Upper lobe of right lung (tissue), 1 donor: ENCODE measurements around the gene RPS27. TPM values are rescaled to one million over a fixed set of nuclear protein-coding genes. Genes with fewer than 3 reads are reported as not detected.

Experiments used
- ATAC-seq: fragments of 200-7000 bp; cut with Tn5 transposase; one replicate; pipeline ENCODE4 v1.9.1; 2020; ENCODE audit warnings: mild to moderate bottlenecking, moderate library complexity
- DNase-seq: peaks from one replicate; pipeline ENCODE4 v3.0.0-alpha.2; 2020
- H3K27ac ChIP-seq: fragments of 200-600 bp; one replicate; pipeline ENCODE4 v1.8.0; 2022
- H3K27me3 ChIP-seq: fragments of 200-600 bp; one replicate; pipeline ENCODE4 v1.8.0; 2022; ENCODE audit warnings: mild to moderate bottlenecking
- H3K36me3 ChIP-seq: fragments of 200-600 bp; one replicate; pipeline ENCODE4 v1.8.0; 2022
- H3K4me1 ChIP-seq: fragments of 200-600 bp; one replicate; pipeline ENCODE4 v1.8.0; 2022
- H3K4me3 ChIP-seq: fragments of 200-600 bp; one replicate; pipeline ENCODE4 v1.8.0; 2022; ENCODE audit warnings: mild to moderate bottlenecking
- H3K9me3 ChIP-seq: fragments of 200-600 bp; one replicate; pipeline ENCODE4 v1.8.0; 2022
- CTCF ChIP-seq: fragments of 200-600 bp; IDR thresholded peaks from one replicate; pipeline ENCODE4 v1.8.0; 2022; ENCODE audit warnings: antibody characterized with exemption
- intact Hi-C: fragments of 100-400 bp; cut with DNase I; formaldehyde crosslinking; loops from one replicate; pipeline ENCODE4 v1.11.0; 2022
- total RNA-seq: library from RNA; stranded (reverse); fragmentation: NEBNext Ultra II Directional; extraction: Animal tissue kit (Norgen Biotek cat#: 25700); gene quantifications from one replicate; pipeline ENCODE4 v1.2.1, GENCODE V29; 2021
- donor health status: DM: no; HTN: yes; CAD: no; lungs with severe emphysema.

RPS27 gene
- total RNA-seq, 1 donor from 2014 or later, result 1,693 TPM

- peak overlapping the region; percentile 88 for H3K4me3 ChIP-seq
- no peak for DNase-seq
- no peaks in the 10 kb centered on the region for H3K9me3 ChIP-seq
- peaks cover 25% of the 10 kb centered on the region for H3K36me3 ChIP-seq
- H3K27ac ChIP-seq, result peak overlapping the region; percentile 88
- no peak for TF ChIP-seq CTCF
- intact Hi-C loops, result no loop called here
- ATAC-seq, result no peak
- no peaks in the 10 kb centered on the region for H3K27me3 ChIP-seq
- H3K4me1 ChIP-seq, result peaks cover 57% of the 10 kb centered on the region
Observed at GRCh38 chr1:153958961-153959260, 31.7 kb upstream of the RPS27 start.

GRCh38 chr1:153959454-153959853 lies 31.1 kb upstream of the RPS27 start:
- Histone ChIP-seq H3K27ac (peak overlapping the region; percentile 88), H3K36me3 (peaks cover 19% of the 10 kb centered on the region), H3K9me3 (no peaks in the 10 kb centered on the region), H3K27me3 (no peaks in the 10 kb centered on the region), H3K4me1 (peaks cover 56% of the 10 kb centered on the region), H3K4me3 (no peak overlapping the region)
- intact Hi-C loops, result no loop called here
- no peak for DNase-seq
- no peak for TF ChIP-seq CTCF
- no peak for ATAC-seq

- peaks cover 49% of the 10 kb centered on the region for H3K4me1 ChIP-seq
- TF ChIP-seq CTCF, result no peak
- no peaks in the 10 kb centered on the region for H3K9me3 ChIP-seq
- no peaks in the 10 kb centered on the region for H3K27me3 ChIP-seq
- DNase-seq (no peak), ATAC-seq (no peak)
- H3K4me3 ChIP-seq, result no peak overlapping the region
- H3K27ac ChIP-seq, result peak overlapping the region; percentile 88
- intact Hi-C loops, result no loop called here
- H3K36me3 ChIP-seq, result peaks cover 14% of the 10 kb centered on the region
Observed at GRCh38 chr1:153960206-153960605, 30.4 kb upstream of the RPS27 start.

GRCh38 chr1:153961421-153961820 lies 29.1 kb upstream of the RPS27 start:
- intact Hi-C loops, result no loop called here
- no peak for ATAC-seq
- no peak for TF ChIP-seq CTCF
- peak overlapping the region; percentile 72 for H3K4me3 ChIP-seq
- H3K27me3 ChIP-seq, result no peaks in the 10 kb centered on the region
- H3K9me3 ChIP-seq, result no peaks in the 10 kb centered on the region
- peaks cover 14% of the 10 kb centered on the region for H3K36me3 ChIP-seq
- H3K27ac ChIP-seq, result peak overlapping the region; percentile 96
- DNase-seq, result no peak
- H3K4me1 ChIP-seq, result peaks cover 51% of the 10 kb centered on the region

GRCh38 chr1:153962088-153963029 lies 28.2 kb upstream of the RPS27 start:
- Histone ChIP-seq H3K4me3 (peak overlapping the region; percentile 72), H3K27me3 (no peaks in the 10 kb centered on the region), H3K27ac (peak overlapping the region; percentile 96), H3K9me3 (no peaks in the 10 kb centered on the region), H3K4me1 (peaks cover 46% of the 10 kb centered on the region), H3K36me3 (peaks cover 14% of the 10 kb centered on the region)
- ATAC-seq (peak; percentile 17), DNase-seq (no peak)
- intact Hi-C loops, result no loop called here
- TF ChIP-seq CTCF, result no peak
